HepG2 (cell line): ENCODE measurements around the gene ENTPD1. TPM values are rescaled to one million over a fixed set of nuclear protein-coding genes. Genes with fewer than 3 reads are reported as not detected.

ENCODE experiments used
- ATAC-seq: fragments of 200-7000 bp; cut with Tn5 transposase; 3 replicates; pipeline ENCODE4 v1.9.1; 2020; ENCODE audit warnings: mild to moderate bottlenecking, moderate library complexity
- BruUV-seq: library from RNA; stranded (reverse); fragments of 400-500 nt; replicated peaks from 2 replicates; lab custom pipeline; 2021; lab: Mats Ljungman, UMichigan
- CTCF ChIA-PET: fragments of 300-600 bp; formaldehyde crosslinking; extraction: SDS; loops from one replicate; lab custom pipeline; 2021; ENCODE audit warnings: low total read pairs, inconsistent platforms, low intra/inter-chr PET ratio; lab: Yijun Ruan, JAX
- POLR2A ChIA-PET: fragments of 350-600 bp; sonication (Branson Sonifier 250); formaldehyde crosslinking; loops from one replicate; lab custom pipeline; 2020; ENCODE audit warnings: antibody characterized with exemption, inconsistent platforms; lab: Yijun Ruan, JAX
- DNase-seq: peaks from one replicate; pipeline ENCODE4 v3.0.0-alpha.2; 2015; ENCODE audit warnings: low spot score
- FAIRE-seq: peaks from 3 replicates; lab custom pipeline; 2011; peaks lifted over from hg19 to GRCh38; lab: Jason Lieb, UNC
- H2AFZ ChIP-seq: one replicate; pipeline ENCODE4 v1.6.1; 2011; ENCODE audit warnings: low read length, inconsistent platforms
- H3K27ac ChIP-seq: fragments of 300-600 bp; 3 replicates; pipeline ENCODE4 v1.8.0; 2011; ENCODE audit warnings: mixed run types, mild to moderate bottlenecking, mixed read lengths, low read length, inconsistent platforms; ENCODE audit not compliant: insufficient read depth; ENCODE audit errors: extremely low read length
- H3K27me3 ChIP-seq, 2 experiments: fragments of 200-600 bp in 1 of 2; 2 replicates in 1 of 2; 3 replicates in 1 of 2; pipeline versions ENCODE4 v1.6.0 to v1.8.0; 2011; ENCODE audit warnings: low read length in 2 of 2, mild to moderate bottlenecking in 2 of 2, moderate library complexity in 2 of 2, inconsistent platforms in 1 of 2; ENCODE audit not compliant: insufficient read depth in 2 of 2, control insufficient read depth in 1 of 2
- H3K36me3 ChIP-seq, 2 experiments: fragments of 200-600 bp in 1 of 2; replicated peaks in 1 of 2; 2 replicates in 1 of 2; 3 replicates in 1 of 2; pipeline versions ENCODE4 v1.5.1 to v1.8.0; 2011; ENCODE audit warnings: low read length in 2 of 2, inconsistent platforms in 1 of 2; ENCODE audit not compliant: insufficient read depth in 2 of 2, control insufficient read depth in 1 of 2
- H3K4me1 ChIP-seq: 2 replicates; pipeline ENCODE4 v1.5.1; 2012; ENCODE audit warnings: low read length, inconsistent platforms; ENCODE audit not compliant: insufficient read depth
- H3K4me2 ChIP-seq: 2 replicates; pipeline ENCODE4 v1.6.0; 2011; ENCODE audit warnings: low read depth, low read length, inconsistent platforms
- H3K4me3 ChIP-seq, 3 experiments: fragments of 200-600 bp in 1 of 3; sonication (generic), shearing (Covaris generic) in 1 of 3; replicated peaks in 1 of 3; 2 replicates each; pipeline ENCODE4 v1.5.1; 2011 to 2016; ENCODE audit warnings: low read length in 3 of 3, inconsistent platforms in 2 of 3, low read depth in 2 of 3, mild to moderate bottlenecking in 2 of 3, control low read depth in 1 of 3, mixed read lengths in 1 of 3; ENCODE audit not compliant: insufficient read depth in 1 of 3
- H3K79me2 ChIP-seq: one replicate; pipeline ENCODE4 v1.6.1; 2011; ENCODE audit warnings: low read length, inconsistent platforms; ENCODE audit not compliant: insufficient read depth
- H3K9ac ChIP-seq: 2 replicates; pipeline ENCODE4 v1.6.0; 2011; ENCODE audit warnings: mild to moderate bottlenecking, low read depth, low read length, inconsistent platforms; ENCODE audit not compliant: insufficient read depth
- H3K9me3 ChIP-seq: 2 replicates; pipeline ENCODE4 v1.5.1; 2012; ENCODE audit warnings: mild to moderate bottlenecking, low read length
- H4K20me1 ChIP-seq: 2 replicates; pipeline ENCODE4 v1.6.0; 2011; ENCODE audit warnings: inconsistent platforms, mild to moderate bottlenecking, low read length, moderate library complexity; ENCODE audit not compliant: insufficient read depth
- BCL6 ChIP-seq: IDR thresholded peaks from 2 replicates; pipeline ENCODE4 v1.6.1; 2016; ENCODE audit warnings: missing genetic modification reagents, missing compliant biosample characterization
- HES4 ChIP-seq: sonication (generic); formaldehyde crosslinking; IDR thresholded peaks from 2 replicates; pipeline ENCODE4 v1.9.0; 2021; ENCODE audit warnings: mild to moderate bottlenecking, missing genetic modification reagents, borderline replicate concordance
- MIXL1 ChIP-seq: IDR thresholded peaks from 2 replicates; pipeline ENCODE4 v1.6.1; 2016
- PAWR ChIP-seq: sonication (generic); formaldehyde crosslinking; IDR thresholded peaks from 2 replicates; pipeline ENCODE4 v1.4.0; 2020; ENCODE audit warnings: missing genetic modification reagents, mild to moderate bottlenecking, borderline replicate concordance
- PRPF4 ChIP-seq: fragments of 200-400 bp; formaldehyde crosslinking; IDR thresholded peaks from 2 replicates; pipeline ENCODE4 v1.6.1; 2016; ENCODE audit warnings: low read length, low read depth; ENCODE audit not compliant: poor library complexity, severe bottlenecking
- RFX3 ChIP-seq: IDR thresholded peaks from 2 replicates; pipeline ENCODE4 v1.6.1; 2016; ENCODE audit warnings: missing biosample characterization, missing genetic modification reagents
- SIN3A ChIP-seq: IDR thresholded peaks from 2 replicates; pipeline ENCODE4 v1.6.1; 2011; ENCODE audit warnings: low read depth, mild to moderate bottlenecking, control low read depth, low read length, borderline replicate concordance
- TEAD2 ChIP-seq: sonication (generic); formaldehyde crosslinking; IDR thresholded peaks from 2 replicates; pipeline ENCODE4 v1.9.0; 2021; ENCODE audit warnings: missing genetic modification reagents
- TSC22D2 ChIP-seq: sonication (generic); formaldehyde crosslinking; IDR thresholded peaks from 2 replicates; pipeline ENCODE4 v1.5.1; 2020; ENCODE audit warnings: missing genetic modification reagents, mild to moderate bottlenecking, borderline replicate concordance
- ZFX ChIP-seq: sonication (generic); formaldehyde crosslinking; IDR thresholded peaks from 2 replicates; pipeline ENCODE4 v1.4.0; 2020; ENCODE audit warnings: mild to moderate bottlenecking, low read depth, missing genetic modification reagents, moderate library complexity
- ZNF160 ChIP-seq: sonication (generic); formaldehyde crosslinking; IDR thresholded peaks from 2 replicates; pipeline ENCODE4 v1.8.0; 2022; ENCODE audit warnings: mild to moderate bottlenecking, inconsistent platforms, missing genetic modification reagents
- ZNF3 ChIP-seq: IDR thresholded peaks from 2 replicates; pipeline ENCODE4 v1.7.0; 2017; ENCODE audit warnings: inconsistent platforms
- ZNF644 ChIP-seq: IDR thresholded peaks from 2 replicates; pipeline ENCODE4 v1.6.1; 2016; ENCODE audit warnings: low read depth
- ZNF850 ChIP-seq: sonication (generic); formaldehyde crosslinking; conservative IDR thresholded peaks from 2 replicates; pipeline ENCODE4 v1.9.0; 2021; ENCODE audit warnings: mild to moderate bottlenecking, missing genetic modification reagents
- WGBS: methylation state at CpG from one replicate; pipeline ENCODE4 v1.1.6; 2017; ENCODE audit warnings: low lambda C conversion rate; 5-methylcytosine and 5-hydroxymethylcytosine counted together
- in situ Hi-C: cut with HindIII; loops from 2 replicates; pipeline ENCODE4 v1.10.0; 2017; ENCODE audit warnings: low pct_unique_long_range_greater_than_20kb; ENCODE audit not compliant: extremely low pct_ligation_motif_present
- intact Hi-C: fragments of 100-400 bp; cut with micrococcal nuclease; formaldehyde crosslinking; loops from one replicate; pipeline ENCODE4 v1.10.0; 2022; ENCODE audit not compliant: unreplicated experiment
- polyA plus RNA-seq, 8 experiments: library from polyadenylated mRNA; depleted of rRNA in 3 of 8; stranded (reverse) in 7 of 8; unstranded in 1 of 8; fragments of >200 nt; fragmentation: Illumina TruSeq in 4 of 8; extraction: Trizol in 4 of 8; gene quantifications; 2 replicates each; pipeline versions ENCODE4 v1.2.1 to v1.2.3, GENCODE V29; 2011 to 2016; ENCODE audit warnings: low read depth in 4 of 8, missing spikeins in 1 of 8, mixed read lengths in 1 of 8; ENCODE audit not compliant: insufficient read depth in 1 of 8
- total RNA-seq, 5 experiments: library from RNA; depleted of rRNA; stranded (reverse); fragments of >200 nt; fragmentation: Illumina TruSeq; extraction: Trizol; gene quantifications; 2 replicates each; pipeline ENCODE4 v1.2.3, GENCODE V29; 2016; ENCODE audit warnings: low read depth in 1 of 5
- TF ChIP-seq, protein P1 (sequence below): IDR thresholded peaks from 2 replicates; pipeline ENCODE4 v1.6.1; 2016; ENCODE audit warnings: missing compliant biosample characterization, missing genetic modification reagents, borderline replicate concordance
- TF ChIP-seq, protein P2 (sequence below): sonication (generic); formaldehyde crosslinking; IDR thresholded peaks from 2 replicates; pipeline ENCODE4 v1.4.0; 2020; ENCODE audit warnings: low read depth, mild to moderate bottlenecking, missing genetic modification reagents

ENTPD1 gene
- total and polyA plus RNA-seq, 2 of the 13 experiments (the other 11 are each of a cell fraction or from before 2014, with no cell fraction given), result 0.07 TPM

DNA sequence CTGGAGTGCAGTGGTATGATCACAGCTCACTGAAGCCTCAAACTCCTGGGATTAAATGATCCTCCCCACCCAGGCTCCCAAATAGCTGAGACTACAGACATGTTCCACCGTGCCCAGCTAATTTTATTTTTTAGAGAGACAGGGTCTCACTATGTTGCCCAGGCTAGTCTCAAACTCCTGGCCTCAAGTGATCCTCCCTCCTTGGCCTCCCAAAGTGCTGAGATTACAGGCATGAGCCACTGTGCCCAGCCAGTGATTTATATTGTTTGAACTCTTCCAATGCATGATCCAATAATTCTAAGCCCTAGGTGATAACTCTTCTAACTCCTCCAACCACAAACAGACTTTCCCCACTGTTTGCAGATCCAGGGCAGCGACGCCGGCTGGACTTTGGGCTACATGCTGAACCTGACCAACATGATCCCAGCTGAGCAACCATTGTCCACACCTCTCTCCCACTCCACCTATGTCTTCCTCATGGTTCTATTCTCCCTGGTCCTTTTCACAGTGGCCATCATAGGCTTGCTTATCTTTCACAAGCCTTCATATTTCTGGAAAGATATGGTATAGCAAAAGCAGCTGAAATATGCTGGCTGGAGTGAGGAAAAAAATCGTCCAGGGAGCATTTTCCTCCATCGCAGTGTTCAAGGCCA lies 110.0 kb downstream of the ENTPD1 start (continued):
- TF ChIP-seq PRPF4, result no peak
- TF ChIP-seq ZNF850 (CRISPR knock-in tag), result no peak
- no peak for TF ChIP-seq TSC22D2 (CRISPR knock-in tag)
- no peak for TF ChIP-seq HES4
- no peak for TF ChIP-seq RFX3 (CRISPR knock-in tag)
- TF ChIP-seq ZFX (CRISPR knock-in tag), result 0 out of 2 replicates have a peak, but pooled peaks have one; percentile 23
- TF ChIP-seq, protein P1, sequence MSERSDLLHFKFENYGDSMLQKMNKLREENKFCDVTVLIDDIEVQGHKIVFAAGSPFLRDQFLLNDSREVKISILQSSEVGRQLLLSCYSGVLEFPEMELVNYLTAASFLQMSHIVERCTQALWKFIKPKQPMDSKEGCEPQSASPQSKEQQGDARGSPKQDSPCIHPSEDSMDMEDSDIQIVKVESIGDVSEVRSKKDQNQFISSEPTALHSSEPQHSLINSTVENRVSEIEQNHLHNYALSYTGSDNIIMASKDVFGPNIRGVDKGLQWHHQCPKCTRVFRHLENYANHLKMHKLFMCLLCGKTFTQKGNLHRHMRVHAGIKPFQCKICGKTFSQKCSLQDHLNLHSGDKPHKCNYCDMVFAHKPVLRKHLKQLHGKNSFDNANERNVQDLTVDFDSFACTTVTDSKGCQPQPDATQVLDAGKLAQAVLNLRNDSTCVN (CRISPR knock-in tag), result no peak
- TF ChIP-seq PAWR, result no peak
- TF ChIP-seq ZNF644, result peak; percentile 94
- no peak; the same call in 1 of the 2 replicates for TF ChIP-seq SIN3A
- TF ChIP-seq TEAD2 (CRISPR knock-in tag), result no peak
- no peak for TF ChIP-seq MIXL1
- no peak for TF ChIP-seq ZNF3 (CRISPR knock-in tag)
- TF ChIP-seq, all 625 proteins: peak for 51

DNA sequence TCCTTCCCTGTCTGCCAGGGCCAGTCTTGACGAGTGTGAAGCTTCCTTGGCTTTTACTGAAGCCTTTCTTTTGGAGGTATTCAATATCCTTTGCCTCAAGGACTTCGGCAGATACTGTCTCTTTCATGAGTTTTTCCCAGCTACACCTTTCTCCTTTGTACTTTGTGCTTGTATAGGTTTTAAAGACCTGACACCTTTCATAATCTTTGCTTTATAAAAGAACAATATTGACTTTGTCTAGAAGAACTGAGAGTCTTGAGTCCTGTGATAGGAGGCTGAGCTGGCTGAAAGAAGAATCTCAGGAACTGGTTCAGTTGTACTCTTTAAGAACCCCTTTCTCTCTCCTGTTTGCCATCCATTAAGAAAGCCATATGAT lies 110.5 kb downstream of the ENTPD1 start:
- in situ Hi-C loops (loop anchor here (25.0 kb wide), 1 partner anchor 454 kb away; no protein-coding TSS in a partner anchor), intact Hi-C loops (loop anchor here (5.0 kb wide), 1 partner anchor 36 kb away; no protein-coding TSS in a partner anchor)
- no peak for FAIRE-seq

More for the DNA sequence above, 110.5 kb downstream of the ENTPD1 start:
- no peak overlapping the region for H2AFZ ChIP-seq
- 18% methylated on average over 2 of the region's 2 CpGs for WGBS
- TF ChIP-seq, protein P2, sequence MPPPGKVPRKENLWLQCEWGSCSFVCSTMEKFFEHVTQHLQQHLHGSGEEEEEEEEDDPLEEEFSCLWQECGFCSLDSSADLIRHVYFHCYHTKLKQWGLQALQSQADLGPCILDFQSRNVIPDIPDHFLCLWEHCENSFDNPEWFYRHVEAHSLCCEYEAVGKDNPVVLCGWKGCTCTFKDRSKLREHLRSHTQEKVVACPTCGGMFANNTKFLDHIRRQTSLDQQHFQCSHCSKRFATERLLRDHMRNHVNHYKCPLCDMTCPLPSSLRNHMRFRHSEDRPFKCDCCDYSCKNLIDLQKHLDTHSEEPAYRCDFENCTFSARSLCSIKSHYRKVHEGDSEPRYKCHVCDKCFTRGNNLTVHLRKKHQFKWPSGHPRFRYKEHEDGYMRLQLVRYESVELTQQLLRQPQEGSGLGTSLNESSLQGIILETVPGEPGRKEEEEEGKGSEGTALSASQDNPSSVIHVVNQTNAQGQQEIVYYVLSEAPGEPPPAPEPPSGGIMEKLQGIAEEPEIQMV (CRISPR knock-in tag), result 0 out of 2 replicates have a peak, but pooled peaks have one; percentile 7
- TF ChIP-seq BCL6 (peak; percentile 27; the same call in 1 of the 2 replicates), ZNF160 (CRISPR knock-in tag) (no peak)
- no peaks in the 10 kb centered on the region for H3K9me3 ChIP-seq
- H3K27ac ChIP-seq, result peak overlapping the region; percentile 47
- no peaks in the 10 kb centered on the region; the same call in 1 of the 2 replicates for H4K20me1 ChIP-seq
- peak overlapping the region; percentile 47 for H3K4me2 ChIP-seq
- DNase-seq (no peak), ATAC-seq (no peak; the same call in 2 of the 3 replicates)
- no peaks in the 10 kb centered on the region for H3K27me3 ChIP-seq
- BruUV-seq, result no TSS peak
- CTCF ChIA-PET, result interaction anchor here (2.4 kb wide), 1 partner anchor 173 kb away, joined by 41 read pairs; the partner anchor contains the start of gene TCTN3
- H3K9ac ChIP-seq, result no peak overlapping the region
- POLR2A ChIA-PET, result interaction anchor here (1.3 to 2.7 kb wide), 3 partner anchors 30 to 173 kb away, joined by 3 to 11 read pairs (median 8); partner anchors contain the start of genes CC2D2B and TCTN3
- no peaks in the 10 kb centered on the region for H3K79me2 ChIP-seq
- no peak overlapping the region for H3K4me3 ChIP-seq
- H3K4me1 ChIP-seq, result peaks cover 23% of the 10 kb centered on the region
- H3K36me3 ChIP-seq, result no peaks in the 10 kb centered on the region
